Panc1 (cell line): ENCODE results near the gene DOK6. TPM values are rescaled to one million over a fixed set of nuclear protein-coding genes. Genes with fewer than 3 reads are reported as not detected.

Experiments used
- ATAC-seq: fragments of 200-7000 bp; cut with Tn5 transposase; 2 replicates; pipeline ENCODE4 v1.9.1; 2020; ENCODE audit warnings: mild to moderate bottlenecking, moderate library complexity
- BruUV-seq: library from RNA; stranded (reverse); fragments of 400-500 nt; replicated peaks from 2 replicates; lab custom pipeline; 2021; lab: Mats Ljungman, UMichigan
- CTCF ChIA-PET: fragments of 300-600 bp; sonication (Branson Sonifier 250); formaldehyde crosslinking; loops from one replicate; lab custom pipeline; 2022; ENCODE audit warnings: antibody characterized with exemption; lab: Charles Lee
- POLR2A ChIA-PET: fragments of 300-600 bp; sonication (Branson Sonifier 250); formaldehyde crosslinking; loops from one replicate; lab custom pipeline; 2022; ENCODE audit warnings: antibody characterized with exemption; lab: Charles Lee
- DNase-seq: peaks from one replicate; pipeline ENCODE4 v3.0.0-alpha.2; 2010; ENCODE audit warnings: low read depth, low spot score
- H3K27ac ChIP-seq: 2 replicates; pipeline ENCODE4 v1.5.1; 2011; ENCODE audit warnings: mild to moderate bottlenecking, low read length, inconsistent platforms
- H3K27me3 ChIP-seq: fragments of 200-500 bp; sonication (Bioruptor generic); 2 replicates; pipeline ENCODE4 v1.6.0; 2014; ENCODE audit warnings: low read length, inconsistent platforms; ENCODE audit not compliant: control insufficient read depth, insufficient read depth
- H3K36me3 ChIP-seq: fragments of 200-500 bp; sonication (Bioruptor generic); 2 replicates; pipeline ENCODE4 v1.5.1; 2014; ENCODE audit warnings: inconsistent platforms, mild to moderate bottlenecking, low read length, moderate library complexity; ENCODE audit not compliant: control insufficient read depth, insufficient read depth
- H3K4me1 ChIP-seq: 2 replicates; pipeline ENCODE4 v1.5.1; 2011; ENCODE audit warnings: inconsistent platforms, mild to moderate bottlenecking, low read length, moderate library complexity; ENCODE audit not compliant: control insufficient read depth, insufficient read depth
- H3K4me3 ChIP-seq, 2 experiments: 2 replicates each; pipeline ENCODE4 v1.5.1; 2011 to 2012; ENCODE audit warnings: low read depth in 2 of 2, low read length in 2 of 2, mild to moderate bottlenecking in 2 of 2, inconsistent platforms in 1 of 2, moderate library complexity in 1 of 2
- H3K9me3 ChIP-seq: fragments of 200-500 bp; sonication (Bioruptor generic); 2 replicates; pipeline ENCODE4 v1.5.1; 2014; ENCODE audit warnings: low read depth, mild to moderate bottlenecking, inconsistent platforms, low read length, moderate library complexity; ENCODE audit not compliant: control insufficient read depth, insufficient read depth
- POLR2AphosphoS5 ChIP-seq: IDR thresholded peaks from 2 replicates; pipeline ENCODE4 v1.6.1; 2012; ENCODE audit warnings: mild to moderate bottlenecking, low read depth, low read length, moderate library complexity
- SIN3A ChIP-seq: IDR thresholded peaks from 2 replicates; pipeline ENCODE4 v1.6.1; 2012; ENCODE audit warnings: low read depth, mild to moderate bottlenecking, low read length, moderate library complexity, borderline replicate concordance; ENCODE audit not compliant: insufficient read depth
- TCF7L2 ChIP-seq: IDR thresholded peaks from 2 replicates; pipeline ENCODE4 v1.6.1; 2011; ENCODE audit warnings: mild to moderate bottlenecking, low read depth, low read length, inconsistent platforms
- in situ Hi-C: cut with HindIII; loops from 2 replicates; pipeline ENCODE4 v1.10.0; 2016; ENCODE audit warnings: low sequenced_read_pairs, low pct_unique_long_range_greater_than_20kb
- intact Hi-C: fragments of 100-400 bp; cut with micrococcal nuclease; formaldehyde crosslinking; loops from one replicate; pipeline ENCODE4 v1.10.0; 2022; ENCODE audit not compliant: unreplicated experiment
- total RNA-seq: library from RNA; stranded (reverse); gene quantifications from one replicate; pipeline ENCODE4 v1.2.1, GENCODE V29; 2021; ENCODE audit not compliant: unreplicated experiment
- TF ChIP-seq, protein P1 (sequence below), 2 experiments: IDR thresholded peaks; 2 replicates each; pipeline ENCODE4 v1.6.1; 2011 to 2012; ENCODE audit warnings: low read depth in 2 of 2, control low read depth in 1 of 2, low read length in 1 of 2, mild to moderate bottlenecking in 1 of 2, moderate library complexity in 1 of 2; ENCODE audit not compliant: insufficient read depth in 1 of 2
- TF ChIP-seq, protein P2 (sequence below): fragments of 450-650 bp; IDR thresholded peaks from 2 replicates; pipeline ENCODE4 v1.5.1; 2017; ENCODE audit warnings: mild to moderate bottlenecking

The DOK6 gene
- total RNA-seq, 1 experiment from 2014 or later, result not detected

DNA sequence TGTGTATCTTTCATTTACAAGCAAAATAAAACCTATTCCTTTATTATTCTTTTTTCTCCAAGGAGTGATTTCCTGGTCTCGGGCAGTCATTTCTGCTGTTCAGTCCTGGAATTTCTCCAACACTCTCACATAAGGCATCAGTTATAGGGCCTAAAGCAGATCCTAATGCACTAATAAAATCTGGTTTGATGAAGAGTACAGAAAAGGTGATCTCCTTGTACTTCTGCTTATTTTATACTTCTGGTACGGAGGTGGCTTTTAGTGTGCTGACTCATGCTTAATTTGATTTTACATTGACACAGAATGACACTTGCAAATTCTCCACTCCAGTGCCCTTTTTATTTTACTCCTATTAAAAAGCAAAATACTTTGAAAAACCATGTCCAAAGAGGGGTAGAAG, 157.4 kb downstream of the DOK6 start:
- Histone ChIP-seq H3K36me3 (no peaks in the 10 kb centered on the region), H3K4me1 (no peaks in the 10 kb centered on the region), H3K27me3 (no peaks in the 10 kb centered on the region), H3K9me3 (no peaks in the 10 kb centered on the region), H3K4me3 (no peak overlapping the region), H3K27ac (no peak overlapping the region)
- no peak for ATAC-seq
- CTCF ChIA-PET, result no interaction called here
- TF ChIP-seq SIN3A (no peak), POLR2AphosphoS5 (no peak), TCF7L2 (no peak)
- TF ChIP-seq, protein P1, sequence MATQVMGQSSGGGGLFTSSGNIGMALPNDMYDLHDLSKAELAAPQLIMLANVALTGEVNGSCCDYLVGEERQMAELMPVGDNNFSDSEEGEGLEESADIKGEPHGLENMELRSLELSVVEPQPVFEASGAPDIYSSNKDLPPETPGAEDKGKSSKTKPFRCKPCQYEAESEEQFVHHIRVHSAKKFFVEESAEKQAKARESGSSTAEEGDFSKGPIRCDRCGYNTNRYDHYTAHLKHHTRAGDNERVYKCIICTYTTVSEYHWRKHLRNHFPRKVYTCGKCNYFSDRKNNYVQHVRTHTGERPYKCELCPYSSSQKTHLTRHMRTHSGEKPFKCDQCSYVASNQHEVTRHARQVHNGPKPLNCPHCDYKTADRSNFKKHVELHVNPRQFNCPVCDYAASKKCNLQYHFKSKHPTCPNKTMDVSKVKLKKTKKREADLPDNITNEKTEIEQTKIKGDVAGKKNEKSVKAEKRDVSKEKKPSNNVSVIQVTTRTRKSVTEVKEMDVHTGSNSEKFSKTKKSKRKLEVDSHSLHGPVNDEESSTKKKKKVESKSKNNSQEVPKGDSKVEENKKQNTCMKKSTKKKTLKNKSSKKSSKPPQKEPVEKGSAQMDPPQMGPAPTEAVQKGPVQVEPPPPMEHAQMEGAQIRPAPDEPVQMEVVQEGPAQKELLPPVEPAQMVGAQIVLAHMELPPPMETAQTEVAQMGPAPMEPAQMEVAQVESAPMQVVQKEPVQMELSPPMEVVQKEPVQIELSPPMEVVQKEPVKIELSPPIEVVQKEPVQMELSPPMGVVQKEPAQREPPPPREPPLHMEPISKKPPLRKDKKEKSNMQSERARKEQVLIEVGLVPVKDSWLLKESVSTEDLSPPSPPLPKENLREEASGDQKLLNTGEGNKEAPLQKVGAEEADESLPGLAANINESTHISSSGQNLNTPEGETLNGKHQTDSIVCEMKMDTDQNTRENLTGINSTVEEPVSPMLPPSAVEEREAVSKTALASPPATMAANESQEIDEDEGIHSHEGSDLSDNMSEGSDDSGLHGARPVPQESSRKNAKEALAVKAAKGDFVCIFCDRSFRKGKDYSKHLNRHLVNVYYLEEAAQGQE (IDR thresholded peaks at IDR 0.05; ENCODE audit: insufficient read depth in 1 of 2, low read depth in 2 of 2, low read length in 1 of 2), result no peak
- TF ChIP-seq, protein P2, sequence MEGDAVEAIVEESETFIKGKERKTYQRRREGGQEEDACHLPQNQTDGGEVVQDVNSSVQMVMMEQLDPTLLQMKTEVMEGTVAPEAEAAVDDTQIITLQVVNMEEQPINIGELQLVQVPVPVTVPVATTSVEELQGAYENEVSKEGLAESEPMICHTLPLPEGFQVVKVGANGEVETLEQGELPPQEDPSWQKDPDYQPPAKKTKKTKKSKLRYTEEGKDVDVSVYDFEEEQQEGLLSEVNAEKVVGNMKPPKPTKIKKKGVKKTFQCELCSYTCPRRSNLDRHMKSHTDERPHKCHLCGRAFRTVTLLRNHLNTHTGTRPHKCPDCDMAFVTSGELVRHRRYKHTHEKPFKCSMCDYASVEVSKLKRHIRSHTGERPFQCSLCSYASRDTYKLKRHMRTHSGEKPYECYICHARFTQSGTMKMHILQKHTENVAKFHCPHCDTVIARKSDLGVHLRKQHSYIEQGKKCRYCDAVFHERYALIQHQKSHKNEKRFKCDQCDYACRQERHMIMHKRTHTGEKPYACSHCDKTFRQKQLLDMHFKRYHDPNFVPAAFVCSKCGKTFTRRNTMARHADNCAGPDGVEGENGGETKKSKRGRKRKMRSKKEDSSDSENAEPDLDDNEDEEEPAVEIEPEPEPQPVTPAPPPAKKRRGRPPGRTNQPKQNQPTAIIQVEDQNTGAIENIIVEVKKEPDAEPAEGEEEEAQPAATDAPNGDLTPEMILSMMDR, result no peak
- intact Hi-C loops (no loop called here), in situ Hi-C loops (no loop called here)
- no peak for DNase-seq
- BruUV-seq, result no TSS peak
- POLR2A ChIA-PET, result interaction anchor here (0.6 kb wide), 1 partner anchor 499 kb away, joined by 3 read pairs; no protein-coding TSS in a partner anchor

DNA sequence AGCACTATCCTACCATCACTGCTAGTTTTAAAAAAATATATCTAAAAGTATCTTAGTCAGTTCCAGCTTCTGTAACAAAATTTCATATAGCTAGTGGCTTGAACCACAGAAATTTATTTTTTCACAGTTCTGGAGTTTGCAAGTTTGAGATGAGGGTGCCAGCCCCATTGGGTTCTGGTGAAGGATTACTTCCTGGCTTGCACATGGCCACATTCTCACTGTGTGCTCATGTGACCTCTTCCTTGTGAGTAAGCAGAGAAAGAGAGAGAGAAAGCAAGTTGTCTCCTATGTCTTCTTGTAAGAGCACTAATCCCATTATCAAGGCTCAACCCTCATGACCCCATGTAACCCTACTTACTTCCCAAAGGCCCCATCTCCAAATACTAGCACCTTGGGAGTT, 158.9 kb downstream of the DOK6 start:
- in situ Hi-C loops, result no loop called here
- no TSS peak for BruUV-seq
- H3K4me3 ChIP-seq, result no peak overlapping the region
- H3K4me1 ChIP-seq, result no peaks in the 10 kb centered on the region
- ATAC-seq (no peak), DNase-seq (no peak)
- H3K36me3 ChIP-seq, result no peaks in the 10 kb centered on the region
- ChIA-PET CTCF (no interaction called here), POLR2A (no interaction called here)
- H3K27ac ChIP-seq, result no peak overlapping the region
- no peaks in the 10 kb centered on the region for H3K27me3 ChIP-seq
- no peaks in the 10 kb centered on the region for H3K9me3 ChIP-seq
- intact Hi-C loops, result no loop called here
- no peak for TF ChIP-seq TCF7L2
- TF ChIP-seq, protein P2, result no peak
- TF ChIP-seq POLR2AphosphoS5, result no peak
- TF ChIP-seq, protein P1 (IDR thresholded peaks at IDR 0.05; ENCODE audit: insufficient read depth in 1 of 2, low read depth in 2 of 2, low read length in 1 of 2), result no peak
- no peak for TF ChIP-seq SIN3A
